Astrocyte (in vitro differentiated cells and primary cell): ENCODE measurements around the gene RPP40. TPM values are rescaled to one million over a fixed set of nuclear protein-coding genes. Genes with fewer than 3 reads are reported as not detected.

Experiments used
- DNase-seq: peaks from one replicate; pipeline ENCODE4 v3.0.0-alpha.2; 2010; ENCODE audit warnings: low read depth
- FAIRE-seq: peaks from 2 replicates; lab custom pipeline; 2011; peaks lifted over from hg19 to GRCh38; lab: Jason Lieb, UNC
- H2AFZ ChIP-seq: 2 replicates; pipeline ENCODE4 v1.6.0; 2012; ENCODE audit warnings: low read depth, low read length, inconsistent platforms
- H3K27ac ChIP-seq: 2 replicates; pipeline ENCODE4 v1.5.1; 2011; ENCODE audit warnings: low read depth, low read length, inconsistent platforms
- H3K27me3 ChIP-seq: 2 replicates; pipeline ENCODE4 v1.6.0; 2011; ENCODE audit warnings: low read length, inconsistent platforms; ENCODE audit not compliant: insufficient read depth
- H3K36me3 ChIP-seq: 2 replicates; pipeline ENCODE4 v1.5.1; 2011; ENCODE audit warnings: low read length, inconsistent platforms; ENCODE audit not compliant: insufficient read depth
- H3K4me1 ChIP-seq: 2 replicates; pipeline ENCODE4 v1.5.1; 2011; ENCODE audit warnings: low read length, inconsistent platforms; ENCODE audit not compliant: insufficient read depth
- H3K4me2 ChIP-seq: 2 replicates; pipeline ENCODE4 v1.6.0; 2012; ENCODE audit warnings: low read length, inconsistent platforms
- H3K4me3 ChIP-seq: 2 replicates; pipeline ENCODE4 v1.5.1; 2011; ENCODE audit warnings: low read depth, mild to moderate bottlenecking, low read length, inconsistent platforms; ENCODE audit not compliant: insufficient read depth
- H3K79me2 ChIP-seq: 2 replicates; pipeline ENCODE4 v1.6.0; 2012; ENCODE audit warnings: mild to moderate bottlenecking, low read length, inconsistent platforms; ENCODE audit not compliant: insufficient read depth
- H3K9ac ChIP-seq: 2 replicates; pipeline ENCODE4 v1.6.0; 2012; ENCODE audit warnings: mild to moderate bottlenecking, low read length, inconsistent platforms
- H3K9me3 ChIP-seq: 2 replicates; pipeline ENCODE4 v1.5.1; 2012; ENCODE audit warnings: low read depth, mild to moderate bottlenecking, low read length, inconsistent platforms; ENCODE audit not compliant: insufficient read depth
- H4K20me1 ChIP-seq: 2 replicates; pipeline ENCODE4 v1.6.0; 2012; ENCODE audit warnings: low read length, inconsistent platforms; ENCODE audit not compliant: insufficient read depth
- H3K27ac Mint-ChIP-seq: one replicate; pipeline ENCODE4 v1.8.0; 2021; ENCODE audit warnings: mild to moderate bottlenecking, mixed read lengths; ENCODE audit not compliant: unreplicated experiment
- H3K27me3 Mint-ChIP-seq: one replicate; pipeline ENCODE4 v1.8.0; 2021; ENCODE audit warnings: low read depth, mixed read lengths; ENCODE audit not compliant: unreplicated experiment
- H3K36me3 Mint-ChIP-seq: one replicate; pipeline ENCODE4 v1.8.0; 2021; ENCODE audit warnings: low read depth, mixed read lengths; ENCODE audit not compliant: unreplicated experiment
- H3K4me1 Mint-ChIP-seq: one replicate; pipeline ENCODE4 v1.8.0; 2021; ENCODE audit warnings: low read depth, mixed read lengths; ENCODE audit not compliant: unreplicated experiment
- H3K4me3 Mint-ChIP-seq: one replicate; pipeline ENCODE4 v1.8.0; 2021; ENCODE audit warnings: mild to moderate bottlenecking, moderate library complexity, mixed read lengths; ENCODE audit not compliant: unreplicated experiment
- H3K9me3 Mint-ChIP-seq: one replicate; pipeline ENCODE4 v1.8.0; 2021; ENCODE audit warnings: mild to moderate bottlenecking, mixed read lengths; ENCODE audit not compliant: unreplicated experiment
- CTCF ChIP-seq: IDR thresholded peaks from 2 replicates; pipeline ENCODE4 v1.5.1; 2011; ENCODE audit warnings: low read depth, mild to moderate bottlenecking, inconsistent platforms, low read length, moderate library complexity; ENCODE audit not compliant: insufficient read depth
- EZH2 ChIP-seq: IDR thresholded peaks from 2 replicates; pipeline ENCODE4 v1.6.1; 2012; ENCODE audit warnings: mild to moderate bottlenecking, low read length, inconsistent platforms; ENCODE audit not compliant: insufficient read depth
- total RNA-seq: library from RNA; stranded (reverse); gene quantifications from 2 replicates; pipeline ENCODE4 v1.2.1, GENCODE V29; 2021

RPP40 gene
- total RNA-seq, 1 donor from 2014 or later, result 16.6 TPM

- no peak overlapping the region for H3K4me3 Mint-ChIP-seq
- no peak for TF ChIP-seq CTCF
- no peak for TF ChIP-seq EZH2
- DNase-seq, result no peak
- no peaks in the 10 kb centered on the region for H3K27me3 Mint-ChIP-seq
- Histone ChIP-seq H3K4me1 (peaks cover 9% of the 10 kb centered on the region), H3K27ac (no peak overlapping the region), H3K9me3 (peaks cover 7% of the 10 kb centered on the region), H3K4me2 (no peak overlapping the region), H3K9ac (no peak overlapping the region), H3K79me2 (no peaks in the 10 kb centered on the region), H4K20me1 (no peaks in the 10 kb centered on the region), H3K27me3 (no peaks in the 10 kb centered on the region), H3K36me3 (no peaks in the 10 kb centered on the region), H3K4me3 (no peak overlapping the region), H2AFZ (no peak overlapping the region)
- H3K4me1 Mint-ChIP-seq, result peaks cover 16% of the 10 kb centered on the region
- peaks cover 5% of the 10 kb centered on the region for H3K36me3 Mint-ChIP-seq
- H3K9me3 Mint-ChIP-seq, result peaks cover 26% of the 10 kb centered on the region
- no peak overlapping the region for H3K27ac Mint-ChIP-seq
- FAIRE-seq, result no peak
Observed at GRCh38 chr6:5051394-5051793, 47.6 kb upstream of the RPP40 start.

GRCh38 chr6:5050009-5050408 lies 46.2 kb upstream of the RPP40 start:
- H3K79me2 ChIP-seq, result no peaks in the 10 kb centered on the region
- Mint-ChIP-seq H3K4me3 (no peak overlapping the region), H3K36me3 (peaks cover 7% of the 10 kb centered on the region), H3K9me3 (peaks cover 26% of the 10 kb centered on the region), H3K27ac (no peak overlapping the region), H3K4me1 (peaks cover 14% of the 10 kb centered on the region), H3K27me3 (no peaks in the 10 kb centered on the region)
- H2AFZ ChIP-seq, result no peak overlapping the region
- H4K20me1 ChIP-seq, result no peaks in the 10 kb centered on the region
- H3K36me3 ChIP-seq, result no peaks in the 10 kb centered on the region
- peaks cover 8% of the 10 kb centered on the region for H3K4me1 ChIP-seq
- H3K4me2 ChIP-seq, result no peak overlapping the region
- TF ChIP-seq CTCF, result no peak
- no peak for TF ChIP-seq EZH2
- no peak overlapping the region for H3K9ac ChIP-seq
- DNase-seq (no peak), FAIRE-seq (no peak)
- H3K27ac ChIP-seq, result no peak overlapping the region
- peaks cover 7% of the 10 kb centered on the region for H3K9me3 ChIP-seq
- H3K4me3 ChIP-seq, result no peak overlapping the region
- no peaks in the 10 kb centered on the region for H3K27me3 ChIP-seq

- Histone ChIP-seq H3K27ac (no peak overlapping the region), H3K4me2 (no peak overlapping the region), H3K36me3 (no peaks in the 10 kb centered on the region), H3K4me1 (no peaks in the 10 kb centered on the region), H3K9ac (no peak overlapping the region), H3K9me3 (peaks cover 7% of the 10 kb centered on the region), H3K27me3 (no peaks in the 10 kb centered on the region), H4K20me1 (no peaks in the 10 kb centered on the region), H3K79me2 (no peaks in the 10 kb centered on the region), H2AFZ (no peak overlapping the region), H3K4me3 (no peak overlapping the region)
- H3K27me3 Mint-ChIP-seq, result no peaks in the 10 kb centered on the region
- no peak overlapping the region for H3K4me3 Mint-ChIP-seq
- FAIRE-seq, result no peak
- no peak for DNase-seq
- peaks cover 24% of the 10 kb centered on the region for H3K9me3 Mint-ChIP-seq
- peaks cover 7% of the 10 kb centered on the region for H3K36me3 Mint-ChIP-seq
- TF ChIP-seq EZH2, result no peak
- no peak for TF ChIP-seq CTCF
- no peak overlapping the region for H3K27ac Mint-ChIP-seq
- no peaks in the 10 kb centered on the region for H3K4me1 Mint-ChIP-seq
Observed at GRCh38 chr6:5046430-5046829, 42.6 kb upstream of the RPP40 start.
